Activated CD4-positive, alpha-beta T cell treated with anti-CD3 and anti-CD28 coated beads for 48 hours (primary cell): ENCODE results near the gene PORCN.

Experiments
- DNase-seq: peaks from one replicate; pipeline ENCODE4 v3.0.0-alpha.2; 2020

PORCN gene

GRCh38 chrX:48477960-48478755 is 30.6 kb upstream of the PORCN start:
- DNase-seq: no peak

- DNase-seq: no peak
These were observed 30.0 kb upstream of the PORCN start for GRCh38 chrX:48478806-48479205.

GRCh38 chrX:48480142-48480541 is 28.6 kb upstream of the PORCN start:
- DNase-seq: no peak

GRCh38 chrX:48480583-48480982 is 28.2 kb upstream of the PORCN start:
- DNase-seq: no peak

- no peak for DNase-seq
These were observed 26.3 kb upstream of the PORCN start for GRCh38 chrX:48482526-48482925.

GRCh38 chrX:48487362-48487798 is 21.4 kb upstream of the PORCN start:
- DNase-seq: no peak

GRCh38 chrX:48488034-48488433 is 20.8 kb upstream of the PORCN start:
- no peak for DNase-seq

GRCh38 chrX:48489296-48489695 is 19.5 kb upstream of the PORCN start:
- no peak for DNase-seq

- DNase-seq: no peak
These were observed 18.9 kb upstream of the PORCN start for GRCh38 chrX:48489892-48490291.

- DNase-seq: no peak
These were observed 18.1 kb upstream of the PORCN start for GRCh38 chrX:48490661-48491060.

GRCh38 chrX:48491809-48492208 is 17.0 kb upstream of the PORCN start:
- DNase-seq: no peak

GRCh38 chrX:48492293-48492910 is 16.4 kb upstream of the PORCN start:
- DNase-seq: no peak

- DNase-seq: peak; percentile 25
These were observed 14.9 kb upstream of the PORCN start for GRCh38 chrX:48493890-48494364.

GRCh38 chrX:48496660-48497059 is 12.1 kb upstream of the PORCN start:
- no peak for DNase-seq

- DNase-seq: no peak
These were observed 10.9 kb upstream of the PORCN start for GRCh38 chrX:48497871-48498270.

- no peak for DNase-seq
These were observed 10.4 kb upstream of the PORCN start for GRCh38 chrX:48498374-48498809.

GRCh38 chrX:48504261-48504660 is 4.5 kb upstream of the PORCN start:
- no peak for DNase-seq

GRCh38 chrX:48505481-48505880 is 3.3 kb upstream of the PORCN start:
- DNase-seq: no peak

- DNase-seq: no peak
These were observed 1.5 kb upstream of the PORCN start for GRCh38 chrX:48507246-48507645.

GRCh38 chrX:48509245-48509590 is 426 bp downstream of the PORCN start:
- no peak for DNase-seq

- no peak for DNase-seq
These were observed 827 bp downstream of the PORCN start for GRCh38 chrX:48509619-48510018.

- DNase-seq: no peak
These were observed 2.8 kb downstream of the PORCN start for GRCh38 chrX:48511560-48511959.

- no peak for DNase-seq
These were observed 3.7 kb downstream of the PORCN start for GRCh38 chrX:48512371-48512935.

GRCh38 chrX:48513670-48514069 is 4.9 kb downstream of the PORCN start:
- DNase-seq: no peak
